Thyroid gland (tissue), 4 donors: ENCODE measurements around the gene ST3GAL2.
"Not testable (repeated sequence)": the region's sequence is repeated elsewhere in the genome, so short reads cannot be mapped to it uniquely, and the experiment has no call there.

ENCODE experiments used
- POLR2A ChIP-seq, 2 donors: fragments of 450-650 bp; IDR thresholded peaks; one replicate each; pipeline ENCODE4 v1.6.1; 2017; ENCODE audit warnings: antibody characterized with exemption in 2 of 2, mild to moderate bottlenecking in 2 of 2, moderate library complexity in 1 of 2
- TF ChIP-seq, protein P1 (sequence below), 6 experiments: fragments of 200-600 bp in 3 of 6; fragments of 450-650 bp in 3 of 6; sonication (generic) in 3 of 6; IDR thresholded peaks; one replicate each; pipeline ENCODE4 v1.5.1; 2016 to 2019; ENCODE audit warnings: antibody characterized with exemption in 6 of 6, mild to moderate bottlenecking in 2 of 6, inconsistent platforms in 1 of 6, moderate library complexity in 1 of 6

- TF ChIP-seq, protein P1, sequence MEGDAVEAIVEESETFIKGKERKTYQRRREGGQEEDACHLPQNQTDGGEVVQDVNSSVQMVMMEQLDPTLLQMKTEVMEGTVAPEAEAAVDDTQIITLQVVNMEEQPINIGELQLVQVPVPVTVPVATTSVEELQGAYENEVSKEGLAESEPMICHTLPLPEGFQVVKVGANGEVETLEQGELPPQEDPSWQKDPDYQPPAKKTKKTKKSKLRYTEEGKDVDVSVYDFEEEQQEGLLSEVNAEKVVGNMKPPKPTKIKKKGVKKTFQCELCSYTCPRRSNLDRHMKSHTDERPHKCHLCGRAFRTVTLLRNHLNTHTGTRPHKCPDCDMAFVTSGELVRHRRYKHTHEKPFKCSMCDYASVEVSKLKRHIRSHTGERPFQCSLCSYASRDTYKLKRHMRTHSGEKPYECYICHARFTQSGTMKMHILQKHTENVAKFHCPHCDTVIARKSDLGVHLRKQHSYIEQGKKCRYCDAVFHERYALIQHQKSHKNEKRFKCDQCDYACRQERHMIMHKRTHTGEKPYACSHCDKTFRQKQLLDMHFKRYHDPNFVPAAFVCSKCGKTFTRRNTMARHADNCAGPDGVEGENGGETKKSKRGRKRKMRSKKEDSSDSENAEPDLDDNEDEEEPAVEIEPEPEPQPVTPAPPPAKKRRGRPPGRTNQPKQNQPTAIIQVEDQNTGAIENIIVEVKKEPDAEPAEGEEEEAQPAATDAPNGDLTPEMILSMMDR (IDR thresholded peaks at IDR 0.05) = not testable (repeated sequence)
- TF ChIP-seq POLR2A (IDR thresholded peaks at IDR 0.05) = not testable (repeated sequence)
Measured at GRCh38 chr16:70450142-70451003, 11.5 kb upstream of the ST3GAL2 start.
